Measurements from ENCODE around the gene HOXC10. TPM values are rescaled to one million over a fixed set of nuclear protein-coding genes. Genes with fewer than 3 reads are reported as not detected.

HOXC10 gene
- total RNA-seq: not detected in 2 replicates

DNA sequence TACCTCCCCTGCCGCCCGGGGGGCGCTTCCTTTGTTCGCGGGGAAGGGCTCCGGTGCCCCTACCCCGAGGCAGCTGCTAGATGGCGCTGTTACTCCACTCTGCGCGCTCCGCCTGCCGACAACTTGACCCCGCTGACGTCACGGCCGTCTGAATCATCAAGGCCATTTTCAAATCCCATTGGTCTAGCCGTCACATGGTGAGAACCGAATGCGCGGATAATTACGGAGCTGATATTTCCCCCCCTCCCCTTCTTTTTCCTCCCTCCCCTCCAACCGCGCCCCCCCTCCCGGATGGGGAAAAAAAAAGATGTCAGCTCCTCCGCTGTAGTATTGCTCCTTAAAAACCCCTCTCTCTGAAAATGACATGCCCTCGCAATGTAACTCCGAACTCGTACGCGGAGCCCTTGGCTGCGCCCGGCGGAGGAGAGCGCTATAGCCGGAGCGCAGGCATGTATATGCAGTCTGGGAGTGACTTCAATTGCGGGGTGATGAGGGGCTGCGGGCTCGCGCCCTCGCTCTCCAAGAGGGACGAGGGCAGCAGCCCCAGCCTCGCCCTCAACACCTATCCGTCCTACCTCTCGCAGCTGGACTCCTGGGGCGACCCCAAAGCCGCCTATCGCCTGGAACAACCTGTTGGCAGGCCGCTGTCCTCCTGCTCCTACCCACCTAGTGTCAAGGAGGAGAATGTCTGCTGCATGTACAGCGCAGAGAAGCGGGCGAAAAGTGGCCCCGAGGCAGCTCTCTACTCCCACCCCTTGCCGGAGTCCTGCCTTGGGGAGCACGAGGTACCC lies at the start of gene HOXC10:
Gene HOXC10, plus strand, starts transcription at position 246 of the 791 bp plus-strand sequence. Its CDS starts 114 bp downstream, at position 360.

GRCh38 chr12:53938326-53939140 lies 46.4 kb upstream of the HOXC10 start, which contains the start of gene HOXC13:
TSS of gene HOXC13 (plus strand) at chr12:53938831. CDS start at chr12:53938907, 76 bp downstream.

GRCh38 chr12:53954694-53955035 lies 30.3 kb upstream of the HOXC10 start, which contains the start of gene HOXC12:
TSS of gene HOXC12 (plus strand) at chr12:53954903. CDS start at chr12:53954930, 27 bp downstream.

DNA sequence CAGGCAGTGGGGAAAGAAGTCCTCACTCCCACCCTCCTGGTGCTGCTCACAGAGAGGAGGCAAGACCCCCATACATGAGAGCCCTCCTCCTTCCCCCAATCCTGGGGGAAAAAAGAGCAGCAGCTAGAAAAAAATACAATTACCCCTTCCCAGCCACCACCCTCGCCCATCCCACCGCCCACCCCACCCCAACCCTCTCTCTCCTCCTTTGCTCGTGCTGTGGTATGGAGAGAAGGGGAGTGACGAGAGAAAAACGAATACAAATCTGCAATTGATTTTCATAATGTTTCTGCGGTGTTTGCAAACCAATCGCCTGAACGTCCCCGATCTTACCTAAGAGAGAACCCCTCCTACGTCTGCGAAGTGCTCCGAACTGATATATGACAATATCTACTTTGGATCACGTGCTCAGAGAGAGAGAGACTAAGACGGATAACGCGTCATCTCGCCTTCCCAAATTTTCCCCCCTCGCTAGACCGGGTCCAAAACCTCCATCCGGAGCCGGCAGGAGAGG lies 12.2 kb upstream of the HOXC10 start, which contains the start of gene HOXC11:
Gene HOXC11, plus strand, starts transcription at position 405 of the 514 bp plus-strand sequence. CDS start 116 bp downstream, outside the sequence.

GRCh38 chr12:53974084-53975063 lies 10.6 kb upstream of the HOXC10 start, which contains the start of gene HOTAIR:
TSS of gene HOTAIR (minus strand) at chr12:53974954.

DNA sequence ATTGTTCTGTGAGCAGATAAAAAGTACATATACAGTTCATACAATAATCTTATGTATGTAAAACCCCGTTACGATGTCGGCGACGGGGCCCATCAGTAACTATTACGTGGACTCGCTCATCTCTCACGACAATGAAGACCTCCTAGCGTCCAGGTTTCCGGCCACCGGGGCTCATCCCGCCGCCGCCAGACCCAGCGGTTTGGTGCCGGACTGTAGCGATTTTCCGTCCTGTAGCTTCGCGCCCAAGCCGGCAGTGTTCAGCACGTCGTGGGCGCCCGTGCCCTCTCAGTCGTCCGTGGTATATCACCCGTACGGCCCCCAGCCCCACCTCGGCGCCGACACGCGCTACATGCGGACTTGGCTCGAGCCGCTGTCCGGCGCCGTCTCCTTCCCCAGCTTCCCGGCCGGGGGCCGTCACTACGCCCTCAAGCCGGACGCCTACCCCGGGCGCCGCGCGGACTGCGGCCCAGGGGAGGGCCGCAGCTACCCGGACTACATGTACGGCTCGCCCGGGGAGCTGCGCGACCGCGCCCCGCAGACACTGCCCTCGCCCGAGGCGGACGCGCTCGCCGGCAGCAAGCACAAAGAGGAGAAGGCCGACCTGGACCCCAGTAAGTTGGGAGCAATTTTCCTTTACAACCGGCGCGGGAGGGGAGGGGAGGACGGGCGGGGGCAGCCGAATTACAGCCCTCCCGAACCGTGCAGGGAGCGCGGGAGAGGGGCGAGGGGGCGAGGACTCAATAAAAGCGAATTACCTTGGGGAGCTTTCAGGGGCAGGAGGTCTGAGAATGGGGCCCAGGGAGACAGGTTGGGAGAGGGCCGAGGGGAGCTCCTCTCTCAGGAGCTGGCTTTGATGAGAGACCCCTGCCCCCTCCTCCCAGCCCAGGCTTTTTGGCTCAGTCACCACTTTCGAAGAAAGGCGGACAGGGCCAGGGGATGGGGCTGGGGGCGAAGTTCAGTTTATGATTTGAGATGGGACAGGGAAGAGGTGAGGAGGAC lies 15.5 kb downstream of the HOXC10 start, which contains the start of gene HOXC9:
Gene HOXC9, plus strand, starts transcription at position 46 of the 999 bp plus-strand sequence. Its CDS starts 28 bp downstream, at position 74.

DNA sequence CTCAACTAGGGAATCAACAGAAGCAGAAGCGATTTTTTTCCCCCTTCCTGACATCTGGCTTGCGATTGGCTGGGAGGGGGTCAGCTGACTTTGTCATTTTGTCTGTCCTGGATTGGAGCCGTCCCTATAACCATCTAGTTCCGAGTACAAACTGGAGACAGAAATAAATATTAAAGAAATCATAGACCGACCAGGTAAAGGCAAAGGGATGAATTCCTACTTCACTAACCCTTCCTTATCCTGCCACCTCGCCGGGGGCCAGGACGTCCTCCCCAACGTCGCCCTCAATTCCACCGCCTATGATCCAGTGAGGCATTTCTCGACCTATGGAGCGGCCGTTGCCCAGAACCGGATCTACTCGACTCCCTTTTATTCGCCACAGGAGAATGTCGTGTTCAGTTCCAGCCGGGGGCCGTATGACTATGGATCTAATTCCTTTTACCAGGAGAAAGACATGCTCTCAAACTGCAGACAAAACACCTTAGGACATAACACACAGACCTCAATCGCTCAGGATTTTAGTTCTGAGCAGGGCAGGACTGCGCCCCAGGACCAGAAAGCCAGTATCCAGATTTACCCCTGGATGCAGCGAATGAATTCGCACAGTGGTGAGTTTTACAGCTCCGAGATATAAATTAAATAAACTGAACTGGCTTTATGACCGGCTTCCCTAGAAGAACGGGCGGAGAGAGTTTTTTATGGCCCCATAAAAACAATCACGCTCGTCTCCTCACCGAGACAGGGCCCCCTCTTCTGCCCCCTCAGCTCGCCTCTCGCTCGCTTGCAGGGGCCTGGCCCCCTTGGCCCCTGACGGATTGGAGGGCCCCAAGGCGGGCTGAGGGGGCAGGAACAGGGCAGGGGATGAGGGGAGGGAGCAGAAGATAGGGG lies 43.6 kb downstream of the HOXC10 start, which contains the start of gene HOXC6:
Gene HOXC6, plus strand, starts transcription at position 127 of the 888 bp plus-strand sequence. Its CDS starts 82 bp downstream, at position 209.

DNA sequence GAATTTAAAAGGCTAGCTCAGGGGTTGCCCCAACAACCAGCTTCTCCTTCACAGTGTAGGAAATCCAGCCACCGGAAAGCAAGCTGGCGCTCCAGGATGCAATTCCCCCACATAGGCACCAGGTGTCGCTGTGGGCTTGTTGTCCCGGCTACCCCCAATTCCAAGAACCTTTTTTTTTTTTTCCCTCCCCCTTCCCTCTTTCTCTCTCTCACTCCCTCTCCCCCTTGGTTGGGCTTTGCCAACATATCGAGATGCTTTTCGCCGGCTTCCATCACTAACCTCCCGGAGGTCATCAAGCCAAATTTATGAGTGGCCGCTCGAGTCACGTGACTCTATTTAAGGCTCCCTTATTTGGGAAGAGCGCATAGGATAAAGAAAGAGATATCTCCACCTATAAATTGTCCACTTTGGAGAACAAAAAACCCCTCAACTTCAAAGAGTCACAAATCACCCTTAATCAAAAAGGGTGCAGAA lies 47.7 kb downstream of the HOXC10 start, which contains the start of gene HOXC5:
Gene HOXC5, plus strand, starts transcription at position 424 of the 474 bp plus-strand sequence. CDS start 73 bp downstream, outside the sequence.

Other genes starting within 250 kb of the HOXC10 start
- gene CISTR, start 233.2 kb upstream of the HOXC10 start, total RNA-seq: not detected in 2 replicates
- gene HOXC13, start 46.3 kb upstream of the HOXC10 start, total RNA-seq: not detected in 2 replicates
- gene HOXC12, start 30.2 kb upstream of the HOXC10 start, total RNA-seq: not detected in 2 replicates
- gene HOXC11, start 12.0 kb upstream of the HOXC10 start, total RNA-seq: not detected in 2 replicates
- gene HOTAIR, start 10.2 kb upstream of the HOXC10 start, total RNA-seq: not detected in 2 replicates
- gene HOXC9, start 15.0 kb downstream of the HOXC10 start, total RNA-seq: not detected in 2 replicates
- not detected in 2 replicates for gene HOXC8, start 23.8 kb downstream of the HOXC10 start, total RNA-seq
- 0.66 TPM in 1 of 2 replicates, not detected in the other for gene HOXC6, start 43.3 kb downstream of the HOXC10 start, total RNA-seq
- not detected in 2 replicates for gene HOXC5, start 47.9 kb downstream of the HOXC10 start, total RNA-seq
- gene HOXC4, start 68.7 kb downstream of the HOXC10 start, total RNA-seq: not detected in 2 replicates
- gene SMUG1, start 203.8 kb downstream of the HOXC10 start, total RNA-seq: 14.6 and 18.2 TPM in 2 replicates